NB4 (cell line): Measurements from ENCODE around the gene PRUNE2.
"Not testable (repeated sequence)": the region's sequence is repeated elsewhere in the genome, so short reads cannot be mapped to it uniquely, and the experiment has no call there.

Source experiments
- DNase-seq: peaks from one replicate; pipeline ENCODE4 v3.0.0; 2010; ENCODE audit warnings: low read depth
- H3K4me3 ChIP-seq: one replicate; pipeline ENCODE4 v1.5.1; 2011; ENCODE audit warnings: mild to moderate bottlenecking, low read depth, low read length, moderate library complexity
- MYC ChIP-seq: IDR thresholded peaks from 2 replicates; pipeline ENCODE4 v1.6.1; 2011; ENCODE audit warnings: low read depth, low read length
- POLR2A ChIP-seq: IDR thresholded peaks from 2 replicates; pipeline ENCODE4 v1.6.1; 2011; ENCODE audit warnings: mild to moderate bottlenecking; ENCODE audit not compliant: insufficient read length; ENCODE audit errors: extremely low read depth
- TF ChIP-seq, protein P1 (sequence below): IDR thresholded peaks from one replicate; pipeline ENCODE4 v1.5.1; 2012; ENCODE audit warnings: low read depth, low read length
- TF ChIP-seq, protein P2 (sequence below): IDR thresholded peaks from 2 replicates; pipeline ENCODE4 v1.6.1; 2011; ENCODE audit warnings: low read depth, low read length

The PRUNE2 gene

DNA sequence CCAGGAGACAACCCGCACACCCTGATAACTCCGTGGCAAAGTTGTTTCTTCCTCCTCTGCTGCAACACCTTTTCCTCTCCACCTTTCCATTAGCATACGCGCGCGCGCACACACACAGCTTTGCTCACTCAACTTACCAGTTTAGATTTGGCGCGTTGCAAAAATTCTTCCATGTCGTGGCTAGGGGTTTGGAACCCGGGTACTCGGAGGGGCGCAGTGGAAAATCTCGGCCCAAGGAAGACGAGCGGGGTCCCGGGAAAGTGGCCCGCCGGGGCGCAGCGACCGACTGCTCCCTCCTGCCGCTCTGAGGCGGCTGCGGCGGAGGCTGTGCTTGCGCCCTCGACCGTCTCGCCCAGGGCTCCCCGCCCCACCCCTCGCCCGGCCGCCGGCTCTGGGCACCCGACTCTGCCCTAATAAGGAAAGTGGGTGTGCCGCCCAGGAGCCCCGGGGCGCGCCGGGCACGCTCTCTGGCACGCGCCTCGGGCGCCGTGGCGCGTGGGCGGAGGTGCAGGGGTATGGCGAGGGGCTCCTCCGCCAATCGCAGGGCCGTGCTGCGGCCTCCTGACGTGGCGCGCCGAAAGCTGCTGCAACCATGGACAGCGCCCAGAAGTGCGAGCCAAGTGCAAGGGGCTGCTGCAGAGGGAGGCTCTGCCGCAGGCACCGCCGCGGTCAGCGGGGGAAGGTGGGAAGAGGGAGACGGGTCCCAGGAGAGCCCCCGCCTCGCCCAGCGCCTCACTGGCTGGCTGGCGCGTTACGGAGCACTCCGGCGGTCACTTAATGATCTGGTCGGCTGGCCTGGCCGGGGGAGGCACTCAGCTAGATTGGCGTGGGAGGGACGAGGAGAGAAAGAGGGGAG lies at the start of gene PRUNE2:
TSS of gene PRUNE2 (minus strand) at position 324 of the 856 bp plus-strand sequence. CDS start at position 173, 151 bp downstream.
- H3K4me3 ChIP-seq = no peak within 1 kb of the TSS
- peak; percentile 80 for DNase-seq
- TF ChIP-seq, protein P1, sequence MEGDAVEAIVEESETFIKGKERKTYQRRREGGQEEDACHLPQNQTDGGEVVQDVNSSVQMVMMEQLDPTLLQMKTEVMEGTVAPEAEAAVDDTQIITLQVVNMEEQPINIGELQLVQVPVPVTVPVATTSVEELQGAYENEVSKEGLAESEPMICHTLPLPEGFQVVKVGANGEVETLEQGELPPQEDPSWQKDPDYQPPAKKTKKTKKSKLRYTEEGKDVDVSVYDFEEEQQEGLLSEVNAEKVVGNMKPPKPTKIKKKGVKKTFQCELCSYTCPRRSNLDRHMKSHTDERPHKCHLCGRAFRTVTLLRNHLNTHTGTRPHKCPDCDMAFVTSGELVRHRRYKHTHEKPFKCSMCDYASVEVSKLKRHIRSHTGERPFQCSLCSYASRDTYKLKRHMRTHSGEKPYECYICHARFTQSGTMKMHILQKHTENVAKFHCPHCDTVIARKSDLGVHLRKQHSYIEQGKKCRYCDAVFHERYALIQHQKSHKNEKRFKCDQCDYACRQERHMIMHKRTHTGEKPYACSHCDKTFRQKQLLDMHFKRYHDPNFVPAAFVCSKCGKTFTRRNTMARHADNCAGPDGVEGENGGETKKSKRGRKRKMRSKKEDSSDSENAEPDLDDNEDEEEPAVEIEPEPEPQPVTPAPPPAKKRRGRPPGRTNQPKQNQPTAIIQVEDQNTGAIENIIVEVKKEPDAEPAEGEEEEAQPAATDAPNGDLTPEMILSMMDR = no peak
- TF ChIP-seq MYC = no peak
- TF ChIP-seq, protein P2, sequence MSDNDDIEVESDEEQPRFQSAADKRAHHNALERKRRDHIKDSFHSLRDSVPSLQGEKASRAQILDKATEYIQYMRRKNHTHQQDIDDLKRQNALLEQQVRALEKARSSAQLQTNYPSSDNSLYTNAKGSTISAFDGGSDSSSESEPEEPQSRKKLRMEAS = no peak
- TF ChIP-seq POLR2A = no peak

DNA sequence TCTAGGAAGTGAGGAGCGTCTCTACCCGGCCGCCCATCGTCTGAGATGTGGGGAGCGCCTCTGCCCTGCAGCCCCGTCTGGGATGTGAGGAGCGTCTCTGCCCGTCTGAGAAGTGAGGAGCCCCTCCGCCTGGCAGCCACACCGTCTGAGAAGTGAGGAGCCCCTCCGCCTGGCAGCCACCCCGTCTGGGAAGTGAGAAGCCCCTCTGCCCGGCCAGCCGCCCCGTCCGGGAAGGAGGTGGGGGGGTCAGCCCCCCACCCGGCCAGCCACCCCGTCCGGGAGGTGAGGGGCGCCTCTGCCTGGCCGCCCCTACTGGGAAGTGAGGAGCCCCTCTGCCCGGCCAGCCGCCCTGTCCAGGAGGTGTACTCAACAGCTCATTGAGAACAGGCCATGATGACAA lies 49.5 kb upstream of the PRUNE2 start:
- not testable (repeated sequence) for DNase-seq

DNA sequence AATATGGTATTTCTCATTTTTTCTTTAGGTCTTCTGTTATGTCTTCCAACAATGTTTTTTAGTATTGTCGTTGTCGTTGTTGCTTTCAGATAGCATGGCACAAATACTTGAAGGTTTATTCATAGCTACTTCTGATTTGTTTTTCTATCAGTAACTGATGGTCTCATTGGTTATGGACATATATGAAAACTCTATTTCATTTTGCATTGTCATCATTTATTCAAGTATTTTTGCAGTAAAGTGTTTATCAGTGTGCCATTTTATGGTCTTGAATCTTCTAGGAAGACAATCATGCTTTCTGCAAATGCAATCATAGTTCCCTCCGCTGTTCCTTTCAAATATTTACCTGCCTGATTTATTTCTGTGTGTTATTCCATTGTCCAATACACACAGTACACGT lies 44.0 kb upstream of the PRUNE2 start:
- H3K4me3 ChIP-seq = no peak overlapping the region
- no peak for DNase-seq
- TF ChIP-seq, protein P2 = no peak
- TF ChIP-seq POLR2A = no peak
- TF ChIP-seq MYC = no peak
- TF ChIP-seq, protein P1 = no peak

More for the DNA sequence above, 49.5 kb upstream of the PRUNE2 start:
- not testable (repeated sequence) for H3K4me3 ChIP-seq

- DNase-seq = no peak
- TF ChIP-seq POLR2A (no peak), MYC (no peak)
- TF ChIP-seq, protein P1 = no peak
- TF ChIP-seq, protein P2 = no peak
- no peak overlapping the region for H3K4me3 ChIP-seq
These were observed 38.1 kb upstream of the PRUNE2 start for GRCh38 chr9:76944011-76944410.

GRCh38 chr9:76943054-76943453 lies 37.1 kb upstream of the PRUNE2 start:
- DNase-seq = no peak
- TF ChIP-seq POLR2A (no peak), MYC (no peak)
- TF ChIP-seq, protein P2 = no peak
- TF ChIP-seq, protein P1 = no peak

DNA sequence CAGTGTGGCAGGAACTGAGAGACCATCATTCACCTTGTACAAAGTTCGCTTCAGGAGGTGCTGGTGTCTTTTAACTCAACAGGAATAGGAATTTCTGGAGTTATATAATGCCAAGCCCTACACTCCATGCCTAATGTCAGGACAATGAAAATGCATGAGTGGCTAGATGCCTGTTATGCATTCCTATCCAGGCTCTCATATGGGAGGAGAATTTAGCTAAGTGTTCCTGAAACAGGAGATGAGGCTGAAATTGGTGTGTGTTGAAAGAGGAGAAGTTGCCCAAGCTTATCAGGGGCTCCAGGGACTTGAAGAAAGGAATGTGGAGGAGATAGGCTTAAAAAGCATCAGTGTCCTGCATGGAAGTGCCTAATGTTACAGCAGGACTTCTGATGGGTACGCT lies 26.8 kb upstream of the PRUNE2 start:
- no peak for DNase-seq
- H3K4me3 ChIP-seq = no peak overlapping the region
- TF ChIP-seq, protein P2 = no peak
- TF ChIP-seq, protein P1 = no peak
- TF ChIP-seq MYC = no peak
- TF ChIP-seq POLR2A = no peak

More at GRCh38 chr9:76943054-76943453, 37.1 kb upstream of the PRUNE2 start:
- no peak overlapping the region for H3K4me3 ChIP-seq
